Measurements from ENCODE around the gene CLPSL2. TPM values are rescaled to one million over a fixed set of nuclear protein-coding genes. Genes with fewer than 3 reads are reported as not detected.

The CLPSL2 gene, protein sequence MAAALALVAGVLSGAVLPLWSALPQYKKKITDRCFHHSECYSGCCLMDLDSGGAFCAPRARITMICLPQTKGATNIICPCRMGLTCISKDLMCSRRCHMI
- total RNA-seq, result not detected in 2 replicates
- polyA plus RNA-seq, result not detected in 2 replicates

DNA sequence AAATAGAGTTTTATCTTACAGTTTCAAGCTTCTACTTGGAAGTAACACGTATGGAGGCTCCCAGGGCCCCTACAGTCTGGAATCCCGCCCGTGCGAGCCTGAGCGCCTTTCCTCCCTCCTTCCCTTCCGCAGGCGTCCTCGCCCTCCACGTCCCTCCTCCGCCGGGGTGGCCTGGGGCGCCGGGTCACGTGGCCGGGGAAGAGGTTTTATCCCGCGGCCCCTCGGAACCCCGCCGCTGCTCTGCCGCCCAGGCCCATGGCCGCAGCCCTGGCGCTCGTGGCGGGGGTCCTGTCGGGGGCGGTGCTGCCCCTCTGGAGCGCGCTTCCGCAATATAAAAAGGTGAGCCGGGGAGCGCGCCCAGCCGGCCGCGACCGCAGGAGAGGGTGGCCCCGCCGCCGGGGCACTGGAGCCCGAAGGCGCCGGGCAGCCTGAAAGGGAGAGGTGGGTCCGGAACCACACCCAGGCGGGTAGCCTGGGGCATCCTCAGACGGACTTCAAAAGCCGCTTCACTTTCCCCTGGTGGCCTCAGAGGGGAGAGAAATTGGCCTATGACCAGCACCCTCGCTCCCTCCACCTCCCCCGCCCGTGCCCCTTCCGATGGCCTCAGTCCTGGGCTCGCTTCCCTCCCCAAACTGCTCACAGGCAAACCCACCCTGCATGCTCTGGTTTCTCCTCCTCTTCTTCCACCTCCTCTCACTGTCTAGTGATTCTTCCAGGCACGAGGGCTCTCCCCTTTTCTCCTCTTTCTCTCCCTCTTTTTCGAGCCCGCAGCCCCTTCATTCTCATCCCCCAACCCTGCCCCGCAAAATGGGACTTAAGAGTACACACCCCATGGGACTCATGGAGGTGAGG lies at the start of gene CLPSL2:
Gene CLPSL2, plus strand, starts transcription at position 235 of the 852 bp plus-strand sequence. Its CDS starts 21 bp downstream, at position 256.
- DNase-seq (ENCODE audit: low spot score), result peak; percentile 47
- Histone ChIP-seq H2AFZ (peak within 1 kb of the TSS; percentile 80), H3K36me3 (replicated peaks; ENCODE audit: insufficient read depth, low read depth) (no peaks in the 10 kb centered on the region), H3K27ac (no peak within 1 kb of the TSS), H4K20me1 (ENCODE audit: insufficient read depth, poor library complexity, severe bottlenecking) (no peaks in the 10 kb centered on the region), H3K9me3 (ENCODE audit: low read depth) (no peaks in the 10 kb centered on the region), H3K4me2 (peak within 1 kb of the TSS; percentile 99), H3K79me2 (no peaks in the 10 kb centered on the region), H3K4me1 (ENCODE audit: insufficient read depth) (no peaks in the 10 kb centered on the region), H3K4me3 (peak within 1 kb of the TSS; percentile 59), H3K27me3 (peaks cover 3% of the 10 kb centered on the region), H3K9me2 (replicated peaks; ENCODE audit: insufficient read depth) (no peaks in the 10 kb centered on the region)
- WGBS (ENCODE audit: low lambda C conversion rate, missing lambda C conversion rate), result 2% methylated on average over 46 of the region's 56 CpGs
- no peak for TF ChIP-seq EZH2phosphoT487 (IDR thresholded peaks at IDR 0.05; ENCODE audit: low read depth, severe bottlenecking, unreplicated experiment)
- no peak for TF ChIP-seq EZH2 (IDR thresholded peaks at IDR 0.05; ENCODE audit: borderline replicate concordance)
- TF ChIP-seq, protein P1, sequence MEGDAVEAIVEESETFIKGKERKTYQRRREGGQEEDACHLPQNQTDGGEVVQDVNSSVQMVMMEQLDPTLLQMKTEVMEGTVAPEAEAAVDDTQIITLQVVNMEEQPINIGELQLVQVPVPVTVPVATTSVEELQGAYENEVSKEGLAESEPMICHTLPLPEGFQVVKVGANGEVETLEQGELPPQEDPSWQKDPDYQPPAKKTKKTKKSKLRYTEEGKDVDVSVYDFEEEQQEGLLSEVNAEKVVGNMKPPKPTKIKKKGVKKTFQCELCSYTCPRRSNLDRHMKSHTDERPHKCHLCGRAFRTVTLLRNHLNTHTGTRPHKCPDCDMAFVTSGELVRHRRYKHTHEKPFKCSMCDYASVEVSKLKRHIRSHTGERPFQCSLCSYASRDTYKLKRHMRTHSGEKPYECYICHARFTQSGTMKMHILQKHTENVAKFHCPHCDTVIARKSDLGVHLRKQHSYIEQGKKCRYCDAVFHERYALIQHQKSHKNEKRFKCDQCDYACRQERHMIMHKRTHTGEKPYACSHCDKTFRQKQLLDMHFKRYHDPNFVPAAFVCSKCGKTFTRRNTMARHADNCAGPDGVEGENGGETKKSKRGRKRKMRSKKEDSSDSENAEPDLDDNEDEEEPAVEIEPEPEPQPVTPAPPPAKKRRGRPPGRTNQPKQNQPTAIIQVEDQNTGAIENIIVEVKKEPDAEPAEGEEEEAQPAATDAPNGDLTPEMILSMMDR (IDR thresholded peaks at IDR 0.05; ENCODE audit: poor library complexity), result no peak

DNA sequence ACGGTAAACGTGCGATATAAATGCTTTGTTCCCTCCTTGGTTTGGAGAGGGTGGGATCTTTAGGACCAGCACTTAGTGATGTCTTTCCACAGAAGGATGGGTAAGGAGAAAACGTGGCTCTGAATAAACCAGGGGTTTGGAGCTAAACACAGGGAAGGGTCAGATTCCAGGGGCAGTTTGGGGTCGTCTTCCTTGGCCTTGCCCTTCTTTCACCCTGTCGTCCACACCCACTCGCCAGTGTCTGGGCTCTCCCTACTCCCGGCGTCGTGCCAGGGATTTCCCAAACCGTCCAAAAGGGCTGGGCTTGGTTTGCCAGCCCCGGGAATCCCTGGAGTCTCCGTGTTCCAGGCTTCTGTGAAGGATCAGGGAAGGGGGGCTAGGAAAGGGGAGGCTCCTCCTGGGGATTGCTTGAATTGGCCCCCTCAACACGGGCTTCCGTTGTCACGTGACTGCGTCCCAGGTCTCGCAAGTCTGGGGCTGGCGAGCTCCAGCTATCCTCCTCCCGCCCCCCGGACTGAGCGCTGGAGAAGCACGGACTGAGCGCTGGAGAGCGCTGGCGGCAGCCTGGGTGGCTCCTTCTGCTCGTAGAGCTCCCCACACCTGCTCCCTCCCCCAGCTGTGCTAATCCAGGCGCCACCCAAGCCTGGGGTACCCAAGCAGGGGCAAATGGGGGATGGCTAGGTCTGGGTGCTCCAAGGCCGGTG lies 49.0 kb upstream of the CLPSL2 start:
- Histone ChIP-seq H3K9me2 (replicated peaks; ENCODE audit: insufficient read depth) (no peaks in the 10 kb centered on the region), H3K79me2 (no peaks in the 10 kb centered on the region), H3K4me3 (peak overlapping the region; percentile 45), H3K27me3 (no peaks in the 10 kb centered on the region), H3K27ac (peak overlapping the region; percentile 100), H3K4me1 (ENCODE audit: insufficient read depth) (peaks cover 76% of the 10 kb centered on the region), H2AFZ (peak overlapping the region; percentile 15), H4K20me1 (ENCODE audit: insufficient read depth, poor library complexity, severe bottlenecking) (no peaks in the 10 kb centered on the region), H3K36me3 (replicated peaks; ENCODE audit: insufficient read depth, low read depth) (no peaks in the 10 kb centered on the region), H3K9me3 (ENCODE audit: low read depth) (no peaks in the 10 kb centered on the region), H3K4me2 (peak overlapping the region; percentile 90)
- DNase-seq (ENCODE audit: low spot score), result peak; percentile 93
- 4% methylated on average over 29 of the region's 29 CpGs for WGBS (ENCODE audit: low lambda C conversion rate, missing lambda C conversion rate)
- no peak for TF ChIP-seq EZH2 (IDR thresholded peaks at IDR 0.05; ENCODE audit: borderline replicate concordance)
- no peak for TF ChIP-seq EZH2phosphoT487 (IDR thresholded peaks at IDR 0.05; ENCODE audit: low read depth, severe bottlenecking, unreplicated experiment)
- TF ChIP-seq, protein P1 (IDR thresholded peaks at IDR 0.05; ENCODE audit: poor library complexity), result no peak

DNA sequence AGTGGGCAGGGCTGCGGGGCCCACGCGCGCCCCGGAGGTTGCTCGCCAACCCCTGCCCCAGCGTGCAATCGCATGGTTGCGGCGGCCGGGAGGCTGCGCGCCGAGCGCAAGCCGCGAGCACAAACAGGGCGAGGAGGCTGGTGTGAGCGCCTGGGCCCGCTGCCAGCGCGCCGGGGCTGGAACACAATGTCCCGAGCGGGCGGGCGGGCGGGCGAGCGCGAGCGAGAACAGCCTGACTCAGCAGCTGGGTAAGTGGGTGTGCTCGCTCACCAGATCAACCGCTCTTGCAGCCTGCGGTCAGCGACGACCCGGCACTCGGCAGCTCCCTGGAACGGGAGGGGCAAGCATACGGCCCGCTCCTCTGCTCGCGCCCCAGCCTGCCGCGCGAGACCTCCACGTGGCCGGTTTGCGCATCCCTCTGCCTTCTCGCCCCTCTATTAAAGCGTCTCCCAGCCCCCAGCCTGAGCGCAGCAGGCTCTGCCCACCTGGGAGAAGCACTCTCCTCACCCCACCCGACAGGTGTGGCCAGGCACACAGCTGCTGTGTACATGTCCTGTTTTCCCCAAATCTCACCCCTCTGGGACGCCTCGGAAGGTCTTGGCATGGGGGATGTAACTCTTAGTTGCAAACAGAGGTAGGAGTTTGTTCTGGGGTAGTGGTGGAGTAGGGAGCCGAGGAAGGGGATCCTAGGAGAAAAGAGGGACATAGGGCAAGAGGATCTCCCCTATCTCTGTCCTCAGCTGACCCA lies 48.3 kb upstream of the CLPSL2 start:
- no peaks in the 10 kb centered on the region for H3K79me2 ChIP-seq
- no peaks in the 10 kb centered on the region for H4K20me1 ChIP-seq (ENCODE audit: insufficient read depth, poor library complexity, severe bottlenecking)
- peak overlapping the region; percentile 32 for H2AFZ ChIP-seq
- peak; percentile 96 for DNase-seq (ENCODE audit: low spot score)
- peak overlapping the region; percentile 100 for H3K27ac ChIP-seq
- TF ChIP-seq EZH2 (IDR thresholded peaks at IDR 0.05; ENCODE audit: borderline replicate concordance) (no peak), EZH2phosphoT487 (IDR thresholded peaks at IDR 0.05; ENCODE audit: low read depth, severe bottlenecking, unreplicated experiment) (no peak)
- TF ChIP-seq, protein P1 (IDR thresholded peaks at IDR 0.05; ENCODE audit: poor library complexity), result no peak
- H3K4me1 ChIP-seq (ENCODE audit: insufficient read depth), result peaks cover 82% of the 10 kb centered on the region
- no peaks in the 10 kb centered on the region for H3K9me2 ChIP-seq (replicated peaks; ENCODE audit: insufficient read depth)
- H3K4me3 ChIP-seq, result peak overlapping the region; percentile 45
- no peaks in the 10 kb centered on the region for H3K27me3 ChIP-seq
- H3K9me3 ChIP-seq (ENCODE audit: low read depth), result no peaks in the 10 kb centered on the region
- H3K36me3 ChIP-seq (replicated peaks; ENCODE audit: insufficient read depth, low read depth), result no peaks in the 10 kb centered on the region
- H3K4me2 ChIP-seq, result peak overlapping the region; percentile 90
- WGBS (ENCODE audit: low lambda C conversion rate, missing lambda C conversion rate), result 3% methylated on average over 54 of the region's 57 CpGs

Measured in hepatocyte (in vitro differentiated cells).